Measurements from ENCODE around the gene OLFML3. TPM values are rescaled to one million over a fixed set of nuclear protein-coding genes. Genes with fewer than 3 reads are reported as not detected.
A peak's percentile ranks its signal among the peaks of the same experiment; 100 is the strongest.

OLFML3 gene
- total RNA-seq, 1 experiment from 2014 or later = 319 TPM

DNA sequence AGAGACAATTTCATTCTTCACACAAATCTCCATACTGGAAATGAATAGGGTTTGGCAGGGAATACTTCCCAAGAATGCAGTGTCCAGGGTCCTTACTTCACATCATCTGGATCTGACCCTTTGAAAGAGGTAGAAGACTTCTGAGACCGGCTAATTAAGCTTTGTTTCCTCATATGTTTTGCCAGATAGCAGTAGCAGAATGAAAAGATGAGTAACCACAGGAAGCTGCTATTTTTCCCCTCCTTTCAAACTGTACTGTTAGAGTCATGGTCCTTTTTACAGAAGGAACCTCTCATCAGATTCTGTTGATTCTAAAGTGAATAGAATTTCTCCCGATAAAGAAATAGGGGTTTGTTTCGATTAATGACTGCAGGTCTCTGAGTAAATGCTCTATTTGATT, 1.4 kb upstream of the OLFML3 start:
- intact Hi-C loops (cut with micrococcal nuclease; ENCODE audit: unreplicated experiment) = loop anchor here (2.0 to 5.0 kb wide), 8 partner anchors 141 to 694 kb away; partner anchors contain the start of gene DENND2C
- H3K4me1 ChIP-seq (ENCODE audit: insufficient read depth, low read length, poor library complexity, severe bottlenecking) = peaks cover 54% of the 10 kb centered on the region

DNA sequence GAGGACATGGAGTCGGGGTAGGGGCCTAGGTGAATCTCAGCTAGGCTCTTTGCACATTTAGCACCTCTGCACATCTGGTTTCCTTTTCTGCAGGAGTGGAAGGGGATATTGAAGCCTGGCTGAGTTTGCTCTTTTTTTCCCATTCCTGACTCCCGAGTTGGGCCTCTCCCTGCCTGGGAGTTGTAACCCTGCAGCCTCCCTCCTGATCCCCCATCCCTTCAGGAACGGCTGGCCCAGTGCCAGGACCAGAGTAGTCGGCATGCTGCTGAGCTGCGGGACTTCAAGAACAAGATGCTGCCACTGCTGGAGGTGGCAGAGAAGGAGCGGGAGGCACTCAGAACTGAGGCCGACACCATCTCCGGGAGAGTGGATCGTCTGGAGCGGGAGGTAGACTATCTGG, 836 bp downstream of the OLFML3 start:
- Histone ChIP-seq H3K9me3 (ENCODE audit: low read depth, low read length, poor library complexity, severe bottlenecking) (no peaks in the 10 kb centered on the region), H3K36me3 (ENCODE audit: insufficient read depth, low read length, poor library complexity, severe bottlenecking) (peaks cover 28% of the 10 kb centered on the region), H3K27ac (ENCODE audit: low read depth, low read length, poor library complexity, severe bottlenecking) (peak overlapping the region; percentile 96), H3K27me3 (replicated peaks; ENCODE audit: insufficient read depth, low read depth, low read length, poor library complexity) (no peaks in the 10 kb centered on the region), H3K4me3 (ENCODE audit: low read depth, low read length, poor library complexity, severe bottlenecking) (peak overlapping the region; percentile 56), H3K4me1 (ENCODE audit: insufficient read depth, low read length, poor library complexity, severe bottlenecking) (peaks cover 65% of the 10 kb centered on the region)
- intact Hi-C loops (cut with micrococcal nuclease; ENCODE audit: unreplicated experiment) = loop anchor here (10.0 kb wide), 1 partner anchor 95 kb away; no protein-coding TSS in a partner anchor
- no peak for TF ChIP-seq EZH2 (IDR thresholded peaks at IDR 0.05; ENCODE audit: borderline replicate concordance, low read depth, low read length, poor library complexity, severe bottlenecking)
- TF ChIP-seq, protein P1, sequence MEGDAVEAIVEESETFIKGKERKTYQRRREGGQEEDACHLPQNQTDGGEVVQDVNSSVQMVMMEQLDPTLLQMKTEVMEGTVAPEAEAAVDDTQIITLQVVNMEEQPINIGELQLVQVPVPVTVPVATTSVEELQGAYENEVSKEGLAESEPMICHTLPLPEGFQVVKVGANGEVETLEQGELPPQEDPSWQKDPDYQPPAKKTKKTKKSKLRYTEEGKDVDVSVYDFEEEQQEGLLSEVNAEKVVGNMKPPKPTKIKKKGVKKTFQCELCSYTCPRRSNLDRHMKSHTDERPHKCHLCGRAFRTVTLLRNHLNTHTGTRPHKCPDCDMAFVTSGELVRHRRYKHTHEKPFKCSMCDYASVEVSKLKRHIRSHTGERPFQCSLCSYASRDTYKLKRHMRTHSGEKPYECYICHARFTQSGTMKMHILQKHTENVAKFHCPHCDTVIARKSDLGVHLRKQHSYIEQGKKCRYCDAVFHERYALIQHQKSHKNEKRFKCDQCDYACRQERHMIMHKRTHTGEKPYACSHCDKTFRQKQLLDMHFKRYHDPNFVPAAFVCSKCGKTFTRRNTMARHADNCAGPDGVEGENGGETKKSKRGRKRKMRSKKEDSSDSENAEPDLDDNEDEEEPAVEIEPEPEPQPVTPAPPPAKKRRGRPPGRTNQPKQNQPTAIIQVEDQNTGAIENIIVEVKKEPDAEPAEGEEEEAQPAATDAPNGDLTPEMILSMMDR (conservative IDR thresholded peaks at IDR 0.05; ENCODE audit: low read depth, low read length) = no peak
- BruUV-seq (replicated peaks) = no TSS peak
- POLR2A ChIA-PET (ENCODE audit: low non-redundant PET) = no interaction called here
- CTCF ChIA-PET = interaction anchor here (0.5 to 4.2 kb wide), 4 partner anchors 26 to 302 kb away, joined by 3 to 41 read pairs (median 5); no protein-coding TSS in a partner anchor
- peak; percentile 84 for DNase-seq (ENCODE audit: low spot score)

More for the DNA sequence above, 1.4 kb upstream of the OLFML3 start:
- TF ChIP-seq EZH2 (IDR thresholded peaks at IDR 0.05; ENCODE audit: borderline replicate concordance, low read depth, low read length, poor library complexity, severe bottlenecking) = no peak
- TF ChIP-seq, protein P1 (conservative IDR thresholded peaks at IDR 0.05; ENCODE audit: low read depth, low read length) = no peak
- ChIA-PET CTCF (interaction anchor here (1.4 kb wide), 1 partner anchor 176 kb away, joined by 4 read pairs; the partner anchor contains the start of gene SYT6), POLR2A (ENCODE audit: low non-redundant PET) (interaction anchor here (0.6 to 0.7 kb wide), 2 partner anchors 62 to 128 kb away, joined by 3 read pairs; no protein-coding TSS in a partner anchor)
- Histone ChIP-seq H3K36me3 (ENCODE audit: insufficient read depth, low read length, poor library complexity, severe bottlenecking) (peaks cover 40% of the 10 kb centered on the region), H3K27me3 (replicated peaks; ENCODE audit: insufficient read depth, low read depth, low read length, poor library complexity) (no peaks in the 10 kb centered on the region), H3K9me3 (ENCODE audit: low read depth, low read length, poor library complexity, severe bottlenecking) (no peaks in the 10 kb centered on the region), H3K27ac (ENCODE audit: low read depth, low read length, poor library complexity, severe bottlenecking) (peak overlapping the region; percentile 96), H3K4me3 (ENCODE audit: low read depth, low read length, poor library complexity, severe bottlenecking) (no peak overlapping the region)
- no TSS peak for BruUV-seq (replicated peaks)
- DNase-seq (ENCODE audit: low spot score) = no peak

DNA sequence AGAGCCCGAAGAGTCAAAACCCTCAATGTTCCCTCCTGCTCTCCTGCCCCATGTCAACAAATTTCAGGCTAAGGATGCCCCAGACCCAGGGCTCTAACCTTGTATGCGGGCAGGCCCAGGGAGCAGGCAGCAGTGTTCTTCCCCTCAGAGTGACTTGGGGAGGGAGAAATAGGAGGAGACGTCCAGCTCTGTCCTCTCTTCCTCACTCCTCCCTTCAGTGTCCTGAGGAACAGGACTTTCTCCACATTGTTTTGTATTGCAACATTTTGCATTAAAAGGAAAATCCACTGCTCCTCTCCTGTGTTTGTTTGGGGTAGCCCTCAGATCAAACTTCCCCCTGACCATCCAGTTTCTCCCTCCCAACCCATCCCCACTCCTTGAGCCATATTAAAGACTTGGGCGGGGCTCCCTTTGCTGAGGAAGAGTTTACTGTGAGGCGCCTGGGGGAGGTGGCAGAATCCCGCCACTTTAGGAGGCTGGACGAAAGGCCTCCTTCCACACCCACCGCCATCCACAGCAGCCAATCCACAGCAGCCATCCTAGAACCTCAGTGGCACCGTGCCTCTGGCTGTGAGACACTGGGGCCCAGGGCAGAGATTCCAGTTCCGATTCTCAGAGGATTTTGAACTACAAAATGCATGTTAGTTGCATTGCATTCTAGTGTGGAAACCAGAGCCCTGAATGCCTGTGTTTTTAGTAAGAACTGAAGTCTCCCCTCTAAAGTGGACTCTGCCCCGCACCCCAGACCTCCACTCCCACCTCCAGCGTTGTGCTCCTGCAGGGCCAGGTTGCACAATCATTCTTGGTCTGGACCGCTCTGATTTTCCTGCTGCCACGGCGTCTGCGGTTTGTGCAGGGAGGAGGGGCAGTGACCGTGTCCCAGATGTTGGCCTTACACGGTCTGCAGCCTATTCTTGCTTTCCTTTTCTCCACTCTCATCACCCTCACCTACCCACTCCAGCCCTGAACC, 3.0 kb downstream of the OLFML3 start:
- no peak for TF ChIP-seq EZH2 (IDR thresholded peaks at IDR 0.05; ENCODE audit: borderline replicate concordance, low read depth, low read length, poor library complexity, severe bottlenecking)
- TF ChIP-seq, protein P1 (conservative IDR thresholded peaks at IDR 0.05; ENCODE audit: low read depth, low read length) = no peak
- peak; percentile 81 for DNase-seq (ENCODE audit: low spot score)
- H3K9me3 ChIP-seq (ENCODE audit: low read depth, low read length, poor library complexity, severe bottlenecking) = no peaks in the 10 kb centered on the region
- peak overlapping the region; percentile 56 for H3K4me3 ChIP-seq (ENCODE audit: low read depth, low read length, poor library complexity, severe bottlenecking)
- intact Hi-C loops (cut with micrococcal nuclease; ENCODE audit: unreplicated experiment) = loop anchor here (10.0 kb wide), 1 partner anchor 93 kb away; no protein-coding TSS in a partner anchor
- H3K27me3 ChIP-seq (replicated peaks; ENCODE audit: insufficient read depth, low read depth, low read length, poor library complexity) = no peaks in the 10 kb centered on the region
- POLR2A ChIA-PET (ENCODE audit: low non-redundant PET) = interaction anchor here (0.5 kb wide), 1 partner anchor 93 kb away, joined by 3 read pairs; no protein-coding TSS in a partner anchor
- CTCF ChIA-PET = interaction anchor here (4.2 kb wide), 1 partner anchor 300 kb away, joined by 41 read pairs; no protein-coding TSS in a partner anchor
- BruUV-seq (replicated peaks) = no TSS peak
- H3K4me1 ChIP-seq (ENCODE audit: insufficient read depth, low read length, poor library complexity, severe bottlenecking) = peaks cover 44% of the 10 kb centered on the region
- H3K36me3 ChIP-seq (ENCODE audit: insufficient read depth, low read length, poor library complexity, severe bottlenecking) = peaks cover 24% of the 10 kb centered on the region
- H3K27ac ChIP-seq (ENCODE audit: low read depth, low read length, poor library complexity, severe bottlenecking) = peak overlapping the region; percentile 96
